Measurements from ENCODE around the gene ZHX3.

ZHX3 gene

DNA sequence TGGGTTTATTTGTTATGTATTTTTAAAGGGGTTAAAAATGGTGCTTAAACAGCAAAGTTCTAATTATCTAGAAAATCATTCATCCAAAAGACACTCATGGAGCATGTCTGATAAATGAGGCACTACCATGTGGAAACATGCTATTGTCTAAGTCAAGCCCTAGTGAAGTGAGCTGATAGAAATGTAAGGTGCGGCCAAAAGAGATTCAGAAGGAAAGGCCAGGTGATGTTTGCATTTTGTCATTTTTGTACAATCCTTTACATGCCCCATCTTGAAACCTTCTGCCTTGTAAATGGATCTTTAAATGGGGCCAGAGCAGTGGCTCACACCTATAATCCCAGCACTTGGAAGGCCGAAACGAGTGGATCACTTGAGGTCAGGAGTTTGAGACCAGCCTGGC lies 102.9 kb downstream of the ZHX3 start:
- Histone ChIP-seq H3K36me3 (ENCODE audit: insufficient read depth, low read length) (peaks cover 7% of the 10 kb centered on the region), H3K9me3 (replicated peaks; ENCODE audit: low read length) (no peaks in the 10 kb centered on the region), H3K4me3 (ENCODE audit: low read length) (no peak overlapping the region), H3K4me2 (ENCODE audit: low read length) (no peak overlapping the region), H3K27me3 (ENCODE audit: control insufficient read depth, insufficient read depth, low read length) (no peaks in the 10 kb centered on the region), H3K4me1 (ENCODE audit: control insufficient read depth, insufficient read depth, low read length) (peaks cover 36% of the 10 kb centered on the region), H3K9ac (ENCODE audit: low read depth, low read length) (no peak overlapping the region)

- Histone ChIP-seq H3K9me3 (replicated peaks; ENCODE audit: low read length) (no peaks in the 10 kb centered on the region), H3K4me1 (ENCODE audit: control insufficient read depth, insufficient read depth, low read length) (peaks cover 35% of the 10 kb centered on the region), H3K27me3 (ENCODE audit: control insufficient read depth, insufficient read depth, low read length) (no peaks in the 10 kb centered on the region), H3K36me3 (ENCODE audit: insufficient read depth, low read length) (peaks cover 2% of the 10 kb centered on the region), H3K9ac (ENCODE audit: low read depth, low read length) (no peak overlapping the region), H3K4me3 (ENCODE audit: low read length) (no peak overlapping the region), H3K4me2 (ENCODE audit: low read length) (no peak overlapping the region)
These were observed 103.3 kb downstream of the ZHX3 start for GRCh38 chr20:41214202-41214601.

DNA sequence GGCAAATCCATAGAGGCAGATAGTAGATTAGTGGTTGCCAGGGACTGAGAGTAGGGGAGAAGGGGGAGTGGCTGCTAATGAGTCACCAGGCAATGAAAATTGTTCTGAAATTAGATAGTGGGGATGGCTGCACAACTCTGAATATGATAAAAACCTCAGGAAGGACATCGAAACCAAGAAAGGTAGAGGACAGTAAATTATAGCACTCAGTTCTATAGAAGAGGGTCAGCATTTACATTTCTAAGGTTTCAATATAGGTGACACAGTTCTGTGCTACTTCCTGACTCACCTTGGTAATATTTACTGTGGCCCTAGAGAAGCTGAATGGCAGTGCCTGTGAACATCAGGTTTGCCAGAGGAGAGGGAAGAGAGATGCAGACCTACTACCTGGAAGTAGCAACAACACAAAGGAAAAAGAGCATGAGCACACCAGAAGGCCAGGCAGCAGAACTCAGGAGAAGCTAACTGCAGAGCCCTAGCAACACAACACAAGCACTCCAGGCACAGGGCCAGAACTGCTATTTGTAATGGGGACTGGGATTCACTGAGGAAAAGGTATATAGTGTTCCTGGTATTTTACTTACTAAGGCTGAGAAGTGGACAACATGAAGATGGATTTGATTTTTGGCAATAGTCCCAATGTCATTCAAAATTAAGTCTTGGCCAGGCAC lies 104.2 kb downstream of the ZHX3 start:
- no peaks in the 10 kb centered on the region for H3K27me3 ChIP-seq (ENCODE audit: control insufficient read depth, insufficient read depth, low read length)
- H3K9me3 ChIP-seq (replicated peaks; ENCODE audit: low read length) = no peaks in the 10 kb centered on the region
- H3K9ac ChIP-seq (ENCODE audit: low read depth, low read length) = no peak overlapping the region
- H3K4me3 ChIP-seq (ENCODE audit: low read length) = peak overlapping the region; percentile 21
- peak overlapping the region; percentile 57 for H3K4me2 ChIP-seq (ENCODE audit: low read length)
- peaks cover 27% of the 10 kb centered on the region for H3K4me1 ChIP-seq (ENCODE audit: control insufficient read depth, insufficient read depth, low read length)
- no peaks in the 10 kb centered on the region for H3K36me3 ChIP-seq (ENCODE audit: insufficient read depth, low read length)

DNA sequence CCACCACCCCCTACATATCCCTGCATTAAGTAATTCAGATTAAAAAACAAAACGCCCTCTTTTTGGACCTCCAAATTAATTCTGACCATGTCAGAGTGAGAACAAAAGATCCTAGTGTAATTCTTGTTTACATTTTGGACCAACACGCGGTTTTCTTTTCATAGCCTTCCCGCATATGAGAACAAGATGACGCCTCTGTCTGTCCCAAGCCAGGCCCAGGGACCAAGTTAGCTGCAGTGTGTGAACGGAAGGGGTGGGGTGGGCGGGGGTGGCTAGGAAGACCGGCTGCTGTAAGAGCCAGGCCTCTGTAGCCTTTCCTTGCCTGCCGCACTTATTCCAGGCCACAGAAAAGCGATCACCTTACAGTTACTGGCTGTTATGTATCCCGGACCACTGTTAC lies 112.2 kb downstream of the ZHX3 start:
- Histone ChIP-seq H3K36me3 (ENCODE audit: insufficient read depth, low read length) (peaks cover 45% of the 10 kb centered on the region), H3K4me1 (ENCODE audit: control insufficient read depth, insufficient read depth, low read length) (no peaks in the 10 kb centered on the region), H3K9ac (ENCODE audit: low read depth, low read length) (no peak overlapping the region), H3K4me3 (ENCODE audit: low read length) (no peak overlapping the region), H3K4me2 (ENCODE audit: low read length) (no peak overlapping the region), H3K9me3 (replicated peaks; ENCODE audit: low read length) (no peaks in the 10 kb centered on the region), H3K27me3 (ENCODE audit: control insufficient read depth, insufficient read depth, low read length) (no peaks in the 10 kb centered on the region)

DNA sequence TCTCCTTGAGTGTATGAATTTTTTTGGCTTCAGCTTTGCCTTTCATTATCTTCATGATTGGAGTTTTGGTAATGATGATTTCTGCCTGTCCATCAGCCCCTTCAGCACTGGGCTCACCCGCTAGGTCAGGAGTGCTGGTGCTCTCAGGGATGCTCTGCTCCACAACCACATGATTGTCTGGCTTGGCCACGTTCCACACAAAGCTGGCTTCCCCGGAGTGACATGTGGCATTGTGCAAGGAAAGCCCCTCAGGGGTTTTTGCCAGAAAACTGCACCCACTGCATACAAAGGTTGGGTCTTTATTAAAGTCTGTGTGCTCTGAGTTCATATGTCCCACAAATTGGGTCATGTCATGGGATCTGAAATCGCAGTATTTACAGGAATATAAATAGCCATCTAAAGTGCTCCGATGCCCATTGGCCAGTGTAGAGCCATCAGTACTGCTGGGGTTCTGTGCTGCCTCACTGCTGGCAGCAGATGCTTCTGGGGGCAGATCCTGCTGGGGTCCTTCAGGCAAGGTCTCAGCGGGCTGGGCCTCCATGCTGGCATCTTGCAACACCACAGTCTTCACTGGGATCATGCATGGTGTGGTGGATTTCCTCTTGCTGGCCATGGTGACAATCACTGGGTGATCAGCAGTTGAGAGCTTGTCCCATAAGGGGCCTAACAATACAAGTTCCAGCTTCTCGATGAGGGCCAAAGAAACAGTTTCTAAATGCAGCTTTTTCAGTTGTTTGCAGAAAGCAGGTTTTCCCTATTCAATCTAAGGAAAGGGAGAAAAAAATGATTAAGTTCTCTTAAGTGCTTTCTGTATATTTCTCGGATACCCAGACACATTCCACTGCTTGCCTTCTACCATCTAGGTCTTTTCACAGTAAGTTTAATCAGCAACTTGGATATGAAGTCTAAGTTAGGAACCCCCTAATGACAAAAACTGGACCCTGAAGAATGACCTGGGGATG lies 112.9 kb downstream of the ZHX3 start:
- Histone ChIP-seq H3K27me3 (ENCODE audit: control insufficient read depth, insufficient read depth, low read length) (no peaks in the 10 kb centered on the region), H3K4me2 (ENCODE audit: low read length) (no peak overlapping the region), H3K9ac (ENCODE audit: low read depth, low read length) (no peak overlapping the region), H3K9me3 (replicated peaks; ENCODE audit: low read length) (no peaks in the 10 kb centered on the region), H3K36me3 (ENCODE audit: insufficient read depth, low read length) (peaks cover 50% of the 10 kb centered on the region), H3K4me1 (ENCODE audit: control insufficient read depth, insufficient read depth, low read length) (no peaks in the 10 kb centered on the region), H3K4me3 (ENCODE audit: low read length) (no peak overlapping the region)

DNA sequence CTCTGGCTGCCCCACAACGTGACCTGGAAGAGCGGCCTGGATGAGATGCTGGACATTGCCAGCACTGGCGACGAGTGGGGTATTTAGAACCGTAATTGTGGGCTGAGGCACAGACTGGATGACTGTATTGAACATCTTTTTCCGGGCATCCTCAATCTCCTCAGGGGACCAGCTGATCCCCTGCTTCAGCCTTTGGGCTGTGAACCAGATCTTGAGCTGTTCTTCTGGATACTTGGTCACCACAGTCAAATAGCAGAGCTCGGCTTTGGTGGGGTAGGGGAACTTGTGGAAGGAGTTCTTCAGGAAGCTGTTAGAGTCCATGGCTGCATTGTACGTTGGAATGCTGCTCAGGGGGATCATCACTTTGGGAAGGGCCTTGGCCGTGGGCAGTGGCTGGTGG lies 113.9 kb downstream of the ZHX3 start:
- Histone ChIP-seq H3K9me3 (replicated peaks; ENCODE audit: low read length) (no peaks in the 10 kb centered on the region), H3K4me3 (ENCODE audit: low read length) (no peak overlapping the region), H3K9ac (ENCODE audit: low read depth, low read length) (no peak overlapping the region), H3K4me2 (ENCODE audit: low read length) (no peak overlapping the region), H3K36me3 (ENCODE audit: insufficient read depth, low read length) (peaks cover 57% of the 10 kb centered on the region), H3K4me1 (ENCODE audit: control insufficient read depth, insufficient read depth, low read length) (no peaks in the 10 kb centered on the region), H3K27me3 (ENCODE audit: control insufficient read depth, insufficient read depth, low read length) (no peaks in the 10 kb centered on the region)

DNA sequence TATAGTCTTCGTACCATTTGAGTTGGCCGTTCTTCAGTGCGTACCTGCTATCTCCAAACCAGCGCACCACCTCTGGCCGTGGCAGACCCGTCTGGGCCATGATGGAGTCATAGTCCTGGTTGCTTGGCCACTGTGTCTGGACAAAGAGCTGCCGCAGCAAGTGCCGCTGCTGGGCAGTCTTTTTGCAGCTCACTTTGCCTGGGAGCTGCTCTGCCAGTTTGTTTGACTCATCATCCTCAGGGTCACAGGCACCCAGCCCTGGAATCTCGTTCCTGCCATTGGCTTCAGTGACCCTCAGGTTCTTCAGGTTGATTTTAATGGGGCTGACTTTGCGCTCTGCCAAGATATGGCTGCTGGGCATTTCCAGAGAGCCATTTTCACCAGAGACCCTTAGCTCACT lies 115.1 kb downstream of the ZHX3 start:
- H3K36me3 ChIP-seq (ENCODE audit: insufficient read depth, low read length) = peaks cover 63% of the 10 kb centered on the region
- no peaks in the 10 kb centered on the region for H3K4me1 ChIP-seq (ENCODE audit: control insufficient read depth, insufficient read depth, low read length)
- H3K9me3 ChIP-seq (replicated peaks; ENCODE audit: low read length) = peaks cover 4% of the 10 kb centered on the region
- no peak overlapping the region for H3K4me2 ChIP-seq (ENCODE audit: low read length)
- H3K9ac ChIP-seq (ENCODE audit: low read depth, low read length) = no peak overlapping the region
- H3K4me3 ChIP-seq (ENCODE audit: low read length) = no peak overlapping the region
- H3K27me3 ChIP-seq (ENCODE audit: control insufficient read depth, insufficient read depth, low read length) = no peaks in the 10 kb centered on the region

DNA sequence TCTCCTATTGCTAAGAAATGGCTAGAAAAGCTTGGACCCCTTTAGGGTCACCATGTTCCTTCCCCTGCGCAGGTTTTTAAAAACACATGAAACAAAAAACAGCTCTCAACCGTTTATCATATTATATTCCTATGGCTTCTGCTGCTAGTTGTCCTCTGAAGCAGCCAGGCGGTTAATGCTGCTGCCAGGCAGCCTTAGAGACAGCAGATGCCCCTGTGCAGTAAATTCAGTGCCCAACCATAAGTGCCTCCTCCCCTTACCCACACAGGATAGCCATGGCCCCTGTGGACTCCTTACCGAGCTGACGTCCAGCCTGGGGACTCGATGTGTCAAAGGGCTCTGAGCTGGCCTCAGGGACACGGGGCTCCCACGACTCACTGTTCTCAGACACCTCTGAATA lies 115.8 kb downstream of the ZHX3 start:
- H3K4me3 ChIP-seq (ENCODE audit: low read length) = no peak overlapping the region
- peaks cover 65% of the 10 kb centered on the region for H3K36me3 ChIP-seq (ENCODE audit: insufficient read depth, low read length)

DNA sequence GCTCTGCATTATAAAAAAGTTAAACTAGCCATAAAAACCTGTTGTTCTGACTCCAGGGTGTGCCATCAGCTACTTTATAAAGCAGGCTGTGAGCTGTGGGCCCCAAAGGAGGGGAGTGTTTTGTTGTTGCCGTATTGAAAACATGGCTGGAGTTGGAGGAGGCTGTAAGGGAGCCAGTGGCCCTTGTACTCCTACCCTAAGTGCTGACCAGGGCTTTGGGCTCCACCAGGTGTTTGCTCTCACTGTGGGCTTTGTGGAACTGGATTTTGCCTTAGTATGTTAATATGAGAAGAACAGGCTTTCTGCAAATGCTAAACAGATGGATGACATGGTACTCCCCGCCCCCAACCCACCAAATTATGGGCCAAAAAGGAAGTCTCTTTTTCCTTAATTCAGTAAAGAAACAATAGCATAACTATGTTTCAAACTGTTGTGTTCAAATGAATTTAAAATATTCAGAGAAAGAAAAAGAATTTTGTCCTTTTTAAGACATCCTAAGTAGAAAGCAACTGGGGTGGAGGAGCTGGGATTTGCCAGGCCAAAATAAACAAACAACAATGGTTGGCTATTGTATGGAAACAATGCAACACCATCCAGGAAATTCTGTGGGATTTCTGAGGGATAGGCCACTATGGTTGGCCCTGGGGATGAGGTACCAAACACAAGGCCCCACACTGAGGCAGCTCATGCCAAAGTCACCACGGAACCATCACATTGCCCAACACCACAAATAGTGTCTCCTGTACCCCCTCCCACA lies 116.9 kb downstream of the ZHX3 start:
- H3K4me1 ChIP-seq (ENCODE audit: control insufficient read depth, insufficient read depth, low read length) = no peaks in the 10 kb centered on the region
- no peak overlapping the region for H3K4me3 ChIP-seq (ENCODE audit: low read length)
- H3K9me3 ChIP-seq (replicated peaks; ENCODE audit: low read length) = peaks cover 4% of the 10 kb centered on the region
- H3K9ac ChIP-seq (ENCODE audit: low read depth, low read length) = no peak overlapping the region
- H3K36me3 ChIP-seq (ENCODE audit: insufficient read depth, low read length) = peaks cover 67% of the 10 kb centered on the region
- no peaks in the 10 kb centered on the region for H3K27me3 ChIP-seq (ENCODE audit: control insufficient read depth, insufficient read depth, low read length)
- no peak overlapping the region for H3K4me2 ChIP-seq (ENCODE audit: low read length)

More for the DNA sequence above, 115.8 kb downstream of the ZHX3 start:
- peaks cover 4% of the 10 kb centered on the region for H3K9me3 ChIP-seq (replicated peaks; ENCODE audit: low read length)
- H3K4me1 ChIP-seq (ENCODE audit: control insufficient read depth, insufficient read depth, low read length) = no peaks in the 10 kb centered on the region
- no peak overlapping the region for H3K9ac ChIP-seq (ENCODE audit: low read depth, low read length)
- H3K4me2 ChIP-seq (ENCODE audit: low read length) = no peak overlapping the region
- no peaks in the 10 kb centered on the region for H3K27me3 ChIP-seq (ENCODE audit: control insufficient read depth, insufficient read depth, low read length)

DNA sequence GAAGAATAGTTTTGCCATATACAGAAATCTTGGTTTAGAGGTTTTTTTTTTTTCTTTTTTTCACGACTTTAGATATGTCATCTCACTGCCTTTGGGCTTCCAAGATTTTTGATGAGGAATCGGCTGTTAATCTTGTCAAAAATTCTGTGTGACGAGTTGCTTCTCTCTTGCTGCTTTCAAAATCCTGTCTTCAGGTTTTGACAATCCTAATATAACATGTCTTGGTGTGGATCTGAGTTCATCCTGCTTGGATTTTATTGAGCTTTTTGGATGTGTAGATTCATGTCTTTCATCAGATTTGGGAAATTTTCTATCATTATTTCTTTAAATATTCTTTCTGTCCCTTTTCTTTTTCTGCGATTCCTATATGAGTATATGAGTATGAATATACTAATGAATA lies 119.1 kb downstream of the ZHX3 start:
- Histone ChIP-seq H3K9ac (ENCODE audit: low read depth, low read length) (no peak overlapping the region), H3K9me3 (replicated peaks; ENCODE audit: low read length) (peaks cover 4% of the 10 kb centered on the region), H3K4me3 (ENCODE audit: low read length) (no peak overlapping the region)

DNA sequence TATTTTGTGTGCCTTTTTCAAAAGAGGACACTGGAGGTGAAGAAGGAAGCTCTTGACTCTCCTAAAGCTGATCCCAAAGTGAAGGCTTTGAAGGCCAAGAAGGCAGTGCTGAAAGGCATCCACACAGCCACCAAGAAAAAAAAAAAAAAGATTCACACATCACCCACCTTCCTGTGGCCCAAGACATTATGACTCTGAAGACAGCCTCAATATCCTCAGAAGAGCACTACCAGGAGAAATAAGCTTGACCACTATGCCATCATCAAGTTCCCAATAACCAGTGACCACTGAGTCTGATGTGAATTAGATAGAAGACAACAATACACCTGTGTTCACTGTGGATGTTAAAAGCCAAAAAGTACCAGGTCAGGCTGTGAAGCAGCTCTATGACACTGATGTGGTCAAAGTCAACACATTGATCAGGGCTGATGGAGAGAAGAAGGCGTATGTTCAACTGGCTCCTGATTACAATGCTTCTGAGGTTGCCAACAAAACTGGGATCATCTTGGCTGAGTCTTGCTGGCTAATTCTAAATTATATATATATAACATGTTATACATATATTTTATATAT lies 120.8 kb downstream of the ZHX3 start:
- Histone ChIP-seq H3K9ac (ENCODE audit: low read depth, low read length) (no peak overlapping the region), H3K4me1 (ENCODE audit: control insufficient read depth, insufficient read depth, low read length) (no peaks in the 10 kb centered on the region), H3K9me3 (replicated peaks; ENCODE audit: low read length) (peaks cover 4% of the 10 kb centered on the region), H3K27me3 (ENCODE audit: control insufficient read depth, insufficient read depth, low read length) (no peaks in the 10 kb centered on the region), H3K4me2 (ENCODE audit: low read length) (no peak overlapping the region), H3K4me3 (ENCODE audit: low read length) (no peak overlapping the region), H3K36me3 (ENCODE audit: insufficient read depth, low read length) (peaks cover 53% of the 10 kb centered on the region)

More for the DNA sequence above, 119.1 kb downstream of the ZHX3 start:
- Histone ChIP-seq H3K4me2 (ENCODE audit: low read length) (no peak overlapping the region), H3K4me1 (ENCODE audit: control insufficient read depth, insufficient read depth, low read length) (no peaks in the 10 kb centered on the region), H3K36me3 (ENCODE audit: insufficient read depth, low read length) (peaks cover 57% of the 10 kb centered on the region), H3K27me3 (ENCODE audit: control insufficient read depth, insufficient read depth, low read length) (no peaks in the 10 kb centered on the region)

Data from skeletal muscle satellite cell (primary cell).